Activated T-cell treated with anti-CD3 and anti-CD28 coated beads for 48 hours (primary cell): ENCODE measurements around the gene EPSTI1.
"Not testable (repeated sequence)": the region's sequence is repeated elsewhere in the genome, so short reads cannot be mapped to it uniquely, and the experiment has no call there.

ENCODE experiments used
- DNase-seq: peaks from one replicate; pipeline ENCODE4 v3.0.0-alpha.2; 2020; ENCODE audit warnings: low read depth

Gene EPSTI1

GRCh38 chr13:42991898-42992763 lies at the start of gene EPSTI1:
Gene EPSTI1 (minus strand): TSS chr13:42992241. CDS start chr13:42992165, 76 bp downstream.
- DNase-seq = peak; percentile 59

GRCh38 chr13:43041369-43041921 lies 49.4 kb upstream of the EPSTI1 start:
- no peak for DNase-seq

- not testable (repeated sequence) for DNase-seq
These were observed 48.7 kb upstream of the EPSTI1 start for GRCh38 chr13:43040581-43041368.

- DNase-seq = no peak
These were observed 47.9 kb upstream of the EPSTI1 start for GRCh38 chr13:43039966-43040365.

- DNase-seq = no peak
These were observed 44.6 kb upstream of the EPSTI1 start for GRCh38 chr13:43036351-43037250.

- DNase-seq = no peak
These were observed 41.0 kb upstream of the EPSTI1 start for GRCh38 chr13:43033038-43033437.

- DNase-seq = no peak
These were observed 39.8 kb upstream of the EPSTI1 start for GRCh38 chr13:43031881-43032280.

GRCh38 chr13:43030548-43030947 lies 38.5 kb upstream of the EPSTI1 start:
- DNase-seq = no peak

GRCh38 chr13:43026262-43026661 lies 34.2 kb upstream of the EPSTI1 start:
- DNase-seq = no peak

GRCh38 chr13:43023289-43023963 lies 31.4 kb upstream of the EPSTI1 start, which contains the start of gene DNAJC15:
Gene DNAJC15 (plus strand): TSS chr13:43023586. CDS start chr13:43023627, 41 bp downstream.
- peak; percentile 74 for DNase-seq

GRCh38 chr13:43022934-43023288 lies 30.9 kb upstream of the EPSTI1 start:
- no peak for DNase-seq

- no peak for DNase-seq
These were observed 30.1 kb upstream of the EPSTI1 start for GRCh38 chr13:43021926-43022670.

- DNase-seq = no peak
These were observed 28.8 kb upstream of the EPSTI1 start for GRCh38 chr13:43020794-43021193.

- DNase-seq = no peak
These were observed 27.8 kb upstream of the EPSTI1 start for GRCh38 chr13:43019811-43020210.

GRCh38 chr13:43016226-43016625 lies 24.2 kb upstream of the EPSTI1 start:
- no peak for DNase-seq

GRCh38 chr13:43014162-43014561 lies 22.1 kb upstream of the EPSTI1 start:
- no peak for DNase-seq

- DNase-seq = no peak
These were observed 17.5 kb upstream of the EPSTI1 start for GRCh38 chr13:43009506-43009905.

GRCh38 chr13:43008596-43008995 lies 16.6 kb upstream of the EPSTI1 start:
- no peak for DNase-seq

GRCh38 chr13:43006893-43007631 lies 15.0 kb upstream of the EPSTI1 start:
- no peak for DNase-seq
